HL-60 (cell line): Measurements from ENCODE around the gene SYN1.

Experiments used
- DNase-seq, 2 experiments: peaks; one replicate each; pipeline ENCODE4 v3.0.0-alpha.2; 2010 to 2020; ENCODE audit warnings: low read depth in 1 of 2, low spot score in 1 of 2
- H3K27ac ChIP-seq: fragments of 250-450 bp; sonication (Bioruptor Pico); replicated peaks from 2 replicates; pipeline ENCODE4 v1.5.1; 2020; ENCODE audit warnings: mild to moderate bottlenecking, moderate library complexity
- H3K27me3 ChIP-seq: fragments of 250-450 bp; sonication (Bioruptor Pico); 2 replicates; pipeline ENCODE4 v1.5.1; 2021; ENCODE audit warnings: mild to moderate bottlenecking, moderate library complexity; ENCODE audit not compliant: insufficient read depth, poor library complexity, severe bottlenecking
- H3K4me3 ChIP-seq: replicated peaks from 2 replicates; pipeline ENCODE4 v1.5.1; 2011; ENCODE audit warnings: mild to moderate bottlenecking, control low read depth, low read length; ENCODE audit not compliant: insufficient read depth
- CTCF ChIP-seq: IDR thresholded peaks from one replicate; pipeline ENCODE4 v1.5.1; 2011; ENCODE audit warnings: low read length, control low read depth, inconsistent platforms; ENCODE audit not compliant: insufficient read depth
- GABPA ChIP-seq: IDR thresholded peaks from 2 replicates; pipeline ENCODE4 v1.6.1; 2012; ENCODE audit warnings: low read depth
- POLR2AphosphoS5 ChIP-seq: IDR thresholded peaks from 2 replicates; pipeline ENCODE4 v1.6.1; 2012; ENCODE audit warnings: low read depth
- SPI1 ChIP-seq: IDR thresholded peaks from 2 replicates; pipeline ENCODE4 v1.6.1; 2012; ENCODE audit warnings: low read depth, mild to moderate bottlenecking, borderline replicate concordance
- TF ChIP-seq, protein P1 (sequence below): IDR thresholded peaks from 2 replicates; pipeline ENCODE4 v1.6.1; 2012; ENCODE audit warnings: low read depth; ENCODE audit not compliant: insufficient replicate concordance

The SYN1 gene

DNA sequence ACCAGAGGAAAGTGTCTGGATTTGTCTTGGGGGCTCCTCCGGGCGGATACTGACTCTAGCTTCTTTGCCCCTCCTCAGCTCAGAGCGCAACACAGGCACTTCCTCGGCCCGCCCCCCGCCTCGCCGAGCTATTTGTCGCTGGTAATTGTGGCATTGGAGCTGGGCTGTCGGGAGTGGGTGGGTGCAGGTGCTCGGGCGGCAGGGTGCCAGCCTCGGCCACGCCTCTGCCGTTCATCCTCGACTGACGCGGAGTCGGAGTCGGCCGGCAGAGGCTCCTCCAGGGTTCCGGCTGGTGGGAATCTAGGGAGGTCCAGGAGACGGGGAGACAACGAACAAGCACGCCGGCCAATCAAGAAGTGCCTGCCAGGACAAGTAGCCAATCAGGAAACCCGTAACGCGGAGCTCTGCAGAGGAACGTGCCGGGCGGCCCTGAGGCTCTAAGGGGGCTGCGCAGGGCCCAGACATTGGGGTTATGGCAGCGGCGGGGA lies 3.9 kb upstream of the SYN1 start:
- Histone ChIP-seq H3K4me3 (no peak overlapping the region), H3K27me3 (no peaks in the 10 kb centered on the region), H3K27ac (no peak overlapping the region)
- peak in 1 of 2 experiments; percentile 13 for DNase-seq
- TF ChIP-seq GABPA (no peak), CTCF (no peak)
- TF ChIP-seq, protein P1, sequence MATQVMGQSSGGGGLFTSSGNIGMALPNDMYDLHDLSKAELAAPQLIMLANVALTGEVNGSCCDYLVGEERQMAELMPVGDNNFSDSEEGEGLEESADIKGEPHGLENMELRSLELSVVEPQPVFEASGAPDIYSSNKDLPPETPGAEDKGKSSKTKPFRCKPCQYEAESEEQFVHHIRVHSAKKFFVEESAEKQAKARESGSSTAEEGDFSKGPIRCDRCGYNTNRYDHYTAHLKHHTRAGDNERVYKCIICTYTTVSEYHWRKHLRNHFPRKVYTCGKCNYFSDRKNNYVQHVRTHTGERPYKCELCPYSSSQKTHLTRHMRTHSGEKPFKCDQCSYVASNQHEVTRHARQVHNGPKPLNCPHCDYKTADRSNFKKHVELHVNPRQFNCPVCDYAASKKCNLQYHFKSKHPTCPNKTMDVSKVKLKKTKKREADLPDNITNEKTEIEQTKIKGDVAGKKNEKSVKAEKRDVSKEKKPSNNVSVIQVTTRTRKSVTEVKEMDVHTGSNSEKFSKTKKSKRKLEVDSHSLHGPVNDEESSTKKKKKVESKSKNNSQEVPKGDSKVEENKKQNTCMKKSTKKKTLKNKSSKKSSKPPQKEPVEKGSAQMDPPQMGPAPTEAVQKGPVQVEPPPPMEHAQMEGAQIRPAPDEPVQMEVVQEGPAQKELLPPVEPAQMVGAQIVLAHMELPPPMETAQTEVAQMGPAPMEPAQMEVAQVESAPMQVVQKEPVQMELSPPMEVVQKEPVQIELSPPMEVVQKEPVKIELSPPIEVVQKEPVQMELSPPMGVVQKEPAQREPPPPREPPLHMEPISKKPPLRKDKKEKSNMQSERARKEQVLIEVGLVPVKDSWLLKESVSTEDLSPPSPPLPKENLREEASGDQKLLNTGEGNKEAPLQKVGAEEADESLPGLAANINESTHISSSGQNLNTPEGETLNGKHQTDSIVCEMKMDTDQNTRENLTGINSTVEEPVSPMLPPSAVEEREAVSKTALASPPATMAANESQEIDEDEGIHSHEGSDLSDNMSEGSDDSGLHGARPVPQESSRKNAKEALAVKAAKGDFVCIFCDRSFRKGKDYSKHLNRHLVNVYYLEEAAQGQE: no peak

DNA sequence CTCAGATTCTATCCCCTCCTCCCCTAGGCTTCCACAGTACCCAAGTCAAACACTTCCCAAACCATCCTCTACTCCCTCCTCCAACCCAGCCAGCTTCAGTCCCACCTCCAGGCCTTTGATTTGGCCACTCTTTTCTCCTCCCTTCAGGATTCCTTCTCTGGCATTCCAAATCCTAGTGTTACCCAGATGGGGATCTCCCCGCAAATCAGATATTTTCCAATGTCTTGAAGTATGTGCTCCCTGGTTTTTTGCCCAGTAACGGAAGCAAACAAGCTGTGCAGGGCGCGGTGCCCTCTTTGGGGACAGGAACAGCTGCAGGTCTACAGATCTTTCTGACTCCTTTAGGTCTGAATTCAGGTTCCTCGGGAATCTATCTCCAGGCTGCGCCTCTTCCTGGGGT lies 2.2 kb upstream of the SYN1 start:
- no peak for DNase-seq
- no peaks in the 10 kb centered on the region for H3K27me3 ChIP-seq
- no peak overlapping the region for H3K4me3 ChIP-seq
- H3K27ac ChIP-seq: no peak overlapping the region
- TF ChIP-seq CTCF: no peak
- no peak for TF ChIP-seq GABPA
- TF ChIP-seq POLR2AphosphoS5: no peak
- TF ChIP-seq SPI1: no peak
- TF ChIP-seq, protein P1: no peak

DNA sequence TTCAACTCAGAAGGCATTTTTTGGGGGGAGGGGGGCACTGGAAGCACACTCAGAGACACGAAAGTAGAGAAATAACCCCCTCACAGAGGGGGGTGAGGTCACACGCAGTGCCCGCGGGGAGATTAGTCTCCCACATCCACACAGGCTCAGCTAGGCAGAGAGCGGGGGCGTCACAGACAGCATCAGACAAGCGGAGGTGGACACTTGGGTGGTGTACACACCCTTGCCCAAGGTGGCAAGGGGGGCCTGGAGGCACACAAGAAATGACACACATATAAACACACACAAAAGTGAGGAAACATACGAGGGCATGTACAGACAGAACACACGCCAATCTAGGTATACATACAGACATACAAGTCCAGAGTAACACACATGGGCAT lies 637 bp upstream of the SYN1 start:
- Histone ChIP-seq H3K4me3 (no peak overlapping the region), H3K27ac (no peak overlapping the region), H3K27me3 (no peaks in the 10 kb centered on the region)
- TF ChIP-seq SPI1 (no peak), POLR2AphosphoS5 (no peak), CTCF (no peak), GABPA (no peak)
- TF ChIP-seq, protein P1: no peak
- no peak for DNase-seq
